DOHH2 (cell line): ENCODE measurements around the gene BCORL1.

ENCODE experiments used
- EZH2phosphoT487 ChIP-seq: fragments of 200-600 bp; sonication (generic); IDR thresholded peaks from 2 replicates; pipeline ENCODE4 v1.6.1; 2017; ENCODE audit warnings: borderline replicate concordance, mild to moderate bottlenecking, antibody characterized with exemption, low read length, moderate library complexity, mixed read lengths
- TF ChIP-seq, protein P1 (sequence below): fragments of 200-600 bp; sonication (generic); IDR thresholded peaks from one replicate; pipeline ENCODE4 v1.5.1; 2014; ENCODE audit warnings: antibody characterized with exemption, mild to moderate bottlenecking, low read depth, low read length; ENCODE audit not compliant: poor library complexity, severe bottlenecking

DNA sequence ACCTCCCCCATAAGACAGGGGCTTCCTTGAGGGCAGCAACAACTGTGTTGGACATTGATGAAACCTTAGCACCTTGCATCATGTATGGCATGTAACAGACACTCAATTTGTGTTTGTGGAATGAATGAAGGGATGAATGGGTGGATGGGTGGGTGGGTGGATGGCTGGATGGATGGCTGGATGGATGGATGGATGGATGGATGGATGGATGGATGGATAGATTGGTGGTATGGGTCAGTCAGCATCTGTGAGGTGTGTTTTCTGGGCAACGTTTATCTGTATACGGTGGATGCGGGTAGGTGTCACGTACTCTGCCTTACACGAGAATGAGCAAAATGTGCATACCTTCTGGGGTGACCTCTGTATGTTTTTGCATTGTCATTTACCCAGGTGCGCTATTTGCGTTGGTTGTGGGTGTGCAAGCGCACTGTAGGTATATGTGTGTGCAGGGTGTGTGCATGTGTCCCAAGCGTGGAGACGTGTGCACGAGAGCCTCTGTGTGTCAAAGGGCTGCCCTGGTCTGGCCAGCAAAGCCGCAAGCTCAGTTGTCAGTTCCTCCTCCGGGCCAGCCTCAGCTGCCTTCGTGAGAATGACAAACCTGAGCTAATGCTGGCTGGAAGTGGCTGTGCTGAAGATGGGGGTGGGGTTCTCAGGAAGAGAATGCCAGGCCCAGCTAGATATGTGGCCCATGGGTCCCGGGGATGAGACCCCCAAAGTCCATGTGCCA is 101.4 kb downstream of the BCORL1 start:
- TF ChIP-seq, protein P1, sequence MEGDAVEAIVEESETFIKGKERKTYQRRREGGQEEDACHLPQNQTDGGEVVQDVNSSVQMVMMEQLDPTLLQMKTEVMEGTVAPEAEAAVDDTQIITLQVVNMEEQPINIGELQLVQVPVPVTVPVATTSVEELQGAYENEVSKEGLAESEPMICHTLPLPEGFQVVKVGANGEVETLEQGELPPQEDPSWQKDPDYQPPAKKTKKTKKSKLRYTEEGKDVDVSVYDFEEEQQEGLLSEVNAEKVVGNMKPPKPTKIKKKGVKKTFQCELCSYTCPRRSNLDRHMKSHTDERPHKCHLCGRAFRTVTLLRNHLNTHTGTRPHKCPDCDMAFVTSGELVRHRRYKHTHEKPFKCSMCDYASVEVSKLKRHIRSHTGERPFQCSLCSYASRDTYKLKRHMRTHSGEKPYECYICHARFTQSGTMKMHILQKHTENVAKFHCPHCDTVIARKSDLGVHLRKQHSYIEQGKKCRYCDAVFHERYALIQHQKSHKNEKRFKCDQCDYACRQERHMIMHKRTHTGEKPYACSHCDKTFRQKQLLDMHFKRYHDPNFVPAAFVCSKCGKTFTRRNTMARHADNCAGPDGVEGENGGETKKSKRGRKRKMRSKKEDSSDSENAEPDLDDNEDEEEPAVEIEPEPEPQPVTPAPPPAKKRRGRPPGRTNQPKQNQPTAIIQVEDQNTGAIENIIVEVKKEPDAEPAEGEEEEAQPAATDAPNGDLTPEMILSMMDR, result no peak
- TF ChIP-seq EZH2phosphoT487, result no peak
